HG03575 (cell line): Measurements from ENCODE around the gene RIMOC1.

Source experiments
- ATAC-seq: cut with Tn5 transposase; IDR thresholded peaks from one replicate; pipeline ENCODE4 v1.9.1; 2021; ENCODE audit not compliant: unreplicated experiment, insufficient number of reproducible peaks, low FRiP score; ENCODE audit errors: extremely low read depth

The RIMOC1 gene

DNA sequence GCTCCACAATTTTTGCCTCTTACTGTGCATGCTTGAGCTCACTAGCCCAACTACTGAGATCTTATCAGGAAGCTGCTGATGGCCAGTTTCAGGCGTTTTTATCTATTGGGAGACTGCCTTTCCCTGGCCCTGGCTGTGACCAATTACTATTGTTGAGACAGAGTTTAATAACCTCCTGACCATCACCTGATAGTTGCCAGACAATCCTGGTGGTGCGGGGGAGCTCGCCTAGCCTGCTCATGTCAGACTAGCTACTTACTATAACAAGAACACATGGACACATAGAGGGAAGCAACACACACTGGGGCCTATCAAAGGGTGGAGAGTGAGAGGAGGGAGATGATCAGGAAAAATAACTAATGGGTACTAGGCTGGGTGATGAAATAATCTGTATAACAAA, 20.9 kb upstream of the RIMOC1 start:
- no peak for ATAC-seq

DNA sequence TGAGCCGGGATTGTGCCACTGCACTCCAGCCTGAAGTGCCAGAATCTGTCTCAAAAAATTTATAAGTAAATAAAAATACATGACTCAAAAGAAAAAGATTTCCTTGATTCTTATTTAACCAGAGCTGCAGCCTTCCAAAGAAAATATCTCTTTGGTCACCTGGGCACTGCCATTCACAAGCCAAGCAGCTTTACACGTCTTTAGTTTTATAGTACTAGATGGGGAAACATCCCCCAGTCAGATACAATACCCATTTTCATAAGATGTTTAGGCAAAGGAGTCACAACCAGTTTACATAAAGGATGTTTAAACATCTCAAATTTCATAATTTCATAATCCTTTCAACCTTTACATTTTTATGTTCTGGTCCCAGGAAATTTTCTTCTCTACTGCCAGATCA, 20.2 kb upstream of the RIMOC1 start:
- ATAC-seq: no peak

DNA sequence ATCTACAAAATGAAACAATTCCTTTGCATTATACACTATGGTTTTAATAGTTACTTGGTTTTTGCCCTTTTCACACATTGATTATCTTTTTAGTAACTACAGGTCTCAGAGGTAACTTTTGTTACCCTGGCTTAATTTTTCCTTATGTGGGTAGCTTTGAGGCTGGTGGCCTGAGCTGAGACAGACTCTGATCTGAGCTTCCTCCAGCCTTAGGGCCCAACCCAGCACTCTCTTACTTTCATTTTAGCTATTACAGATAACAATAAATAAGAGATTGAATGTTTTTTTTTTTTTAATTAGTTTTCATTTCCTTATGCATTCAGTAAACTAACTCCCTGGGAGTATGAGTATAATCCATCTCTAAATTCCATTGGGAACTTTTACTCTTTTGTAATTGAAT, 18.9 kb upstream of the RIMOC1 start:
- ATAC-seq: no peak

DNA sequence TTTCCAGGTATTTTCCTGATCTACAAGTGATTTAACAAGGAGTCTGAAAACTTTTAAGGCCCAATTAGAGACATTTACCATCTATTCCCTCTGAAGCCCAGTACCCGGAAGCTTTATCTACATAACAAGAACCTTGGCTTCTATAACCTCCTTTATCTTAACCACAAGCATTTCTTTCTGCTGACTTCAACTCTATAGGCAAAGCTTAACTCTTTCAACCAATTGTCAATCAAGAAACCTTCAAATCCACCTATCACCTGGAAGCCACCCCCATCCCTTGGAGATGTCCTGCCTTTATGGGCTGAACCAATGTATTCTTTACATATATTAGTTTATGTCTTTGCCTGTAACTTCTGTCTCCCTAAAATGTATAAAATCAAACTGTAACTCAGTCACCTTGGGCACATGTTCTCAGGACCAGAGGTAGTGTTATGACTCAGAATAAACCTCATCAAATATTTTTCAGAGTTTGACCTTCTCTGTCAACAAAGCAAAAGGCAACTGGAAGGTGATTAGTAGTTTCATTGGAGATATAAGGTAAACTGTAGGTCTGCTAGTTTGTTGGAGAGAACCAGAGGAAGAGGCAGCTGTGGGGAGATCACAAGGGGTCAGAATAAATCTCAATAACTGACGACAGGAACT, 13.0 kb upstream of the RIMOC1 start:
- no peak for ATAC-seq

DNA sequence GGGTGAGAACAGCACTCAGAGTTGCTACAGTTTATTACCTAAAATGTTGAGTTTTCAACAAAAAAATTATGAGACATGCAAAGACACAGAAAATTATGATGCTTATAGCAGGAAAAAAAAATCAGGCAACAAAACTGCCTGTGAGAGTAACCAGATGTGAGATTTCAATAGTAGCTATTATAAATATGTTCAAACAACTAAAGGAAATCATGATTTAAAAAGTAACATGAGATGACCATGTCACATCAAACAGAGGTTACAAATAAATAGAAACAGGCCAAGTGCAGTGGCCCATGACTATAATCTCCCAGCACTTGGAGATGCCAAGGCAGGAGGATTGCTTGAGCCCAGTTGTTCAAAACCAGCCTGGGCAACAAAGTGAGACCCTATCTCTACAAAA, 12.1 kb upstream of the RIMOC1 start:
- no peak for ATAC-seq

DNA sequence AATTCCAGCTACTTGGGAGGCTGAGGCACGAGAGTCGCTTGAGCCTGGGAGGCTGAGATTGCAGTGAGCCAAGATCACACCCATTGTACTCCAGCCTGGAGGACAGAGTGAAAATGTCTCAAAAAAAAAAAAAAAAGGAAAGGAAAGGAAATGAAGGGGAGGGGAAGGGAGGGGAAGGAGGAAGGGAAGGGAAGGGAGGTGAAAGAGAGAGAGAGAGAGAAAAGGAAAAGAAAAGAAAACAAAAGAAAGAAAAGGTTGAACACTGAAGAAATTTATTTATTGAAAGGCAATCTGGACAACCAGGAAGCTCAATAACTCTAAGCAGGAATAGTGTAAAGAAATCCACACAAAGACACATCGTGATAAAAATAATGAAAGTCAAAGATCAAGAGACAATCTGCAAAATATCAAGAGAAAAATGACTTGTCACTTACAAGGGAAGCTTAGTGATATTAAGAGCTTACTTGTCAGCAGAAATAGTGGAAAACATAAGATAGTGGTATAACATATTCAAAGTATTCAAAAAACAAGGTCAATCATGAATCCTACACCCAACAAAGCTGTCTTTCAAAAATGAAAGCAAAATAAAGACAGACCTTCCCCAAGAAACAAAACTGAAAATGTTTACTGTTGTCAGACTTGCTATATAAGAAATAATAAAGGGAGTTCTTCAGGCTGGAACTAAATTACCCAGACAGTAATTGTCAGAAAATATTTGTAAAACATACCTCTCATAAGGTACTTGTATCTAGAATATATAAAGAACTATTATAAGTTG, 10.9 kb upstream of the RIMOC1 start:
- ATAC-seq: no peak

DNA sequence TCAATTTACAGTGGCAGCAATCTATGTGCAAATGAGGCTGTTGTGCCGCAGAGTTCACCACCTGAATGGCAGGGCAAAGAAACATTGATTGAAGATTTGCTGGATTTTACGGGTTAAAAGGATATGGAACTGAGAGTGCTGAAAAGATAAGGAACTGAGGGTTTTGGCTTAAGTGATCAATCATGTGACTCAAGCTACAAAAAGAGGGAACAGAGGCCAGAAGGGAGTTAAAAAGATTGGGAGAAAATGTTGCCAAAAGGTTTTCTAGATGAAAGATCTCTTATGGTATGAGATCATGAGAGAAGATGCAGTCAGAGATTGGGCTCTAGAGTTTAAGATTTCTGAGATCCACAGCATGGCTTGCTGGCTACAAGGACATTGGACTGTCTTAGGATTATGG, 7.9 kb upstream of the RIMOC1 start:
- ATAC-seq: no peak

DNA sequence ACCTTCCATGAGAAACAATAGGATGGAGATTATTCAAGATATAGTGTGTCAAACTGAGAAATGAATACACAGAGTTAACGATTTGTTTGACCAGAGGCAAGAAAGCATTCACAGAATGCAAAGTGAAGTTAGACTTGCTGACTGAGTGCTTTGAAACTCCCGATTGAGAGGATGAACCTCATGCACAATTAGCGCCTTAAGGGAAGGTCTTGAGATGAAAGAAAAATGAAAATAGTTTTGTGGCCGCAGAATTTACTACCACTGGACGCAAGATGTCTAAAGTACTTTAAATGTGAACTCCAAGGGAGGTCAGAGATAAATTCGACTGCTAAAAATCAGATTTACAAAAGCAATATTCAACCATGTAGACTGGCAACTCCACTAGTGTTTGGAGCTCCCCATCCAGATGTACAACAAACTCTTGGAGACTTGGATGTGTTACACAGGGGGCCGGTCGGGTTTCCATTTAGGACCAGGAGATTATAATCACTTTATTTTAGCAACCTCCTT, 707 bp upstream of the RIMOC1 start:
- no peak for ATAC-seq

DNA sequence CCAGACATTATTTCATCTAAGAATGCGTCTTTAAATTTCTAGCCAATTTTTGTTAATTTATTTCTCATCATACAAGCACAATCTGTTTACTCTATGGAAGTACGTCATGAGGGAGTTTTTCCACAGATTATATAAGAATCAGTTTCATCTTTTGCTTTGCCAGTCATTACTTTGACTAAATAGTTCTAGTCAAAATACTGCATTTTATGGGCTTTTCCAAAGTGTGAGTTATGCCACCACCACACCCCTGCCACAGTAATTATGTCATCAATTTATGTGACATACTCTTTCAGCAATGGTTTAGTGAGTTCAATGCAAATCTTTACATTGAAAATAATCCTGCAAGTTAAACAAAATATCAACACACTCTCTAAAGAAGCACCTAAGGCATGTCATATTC, 2.0 kb downstream of the RIMOC1 start:
- no peak for ATAC-seq

DNA sequence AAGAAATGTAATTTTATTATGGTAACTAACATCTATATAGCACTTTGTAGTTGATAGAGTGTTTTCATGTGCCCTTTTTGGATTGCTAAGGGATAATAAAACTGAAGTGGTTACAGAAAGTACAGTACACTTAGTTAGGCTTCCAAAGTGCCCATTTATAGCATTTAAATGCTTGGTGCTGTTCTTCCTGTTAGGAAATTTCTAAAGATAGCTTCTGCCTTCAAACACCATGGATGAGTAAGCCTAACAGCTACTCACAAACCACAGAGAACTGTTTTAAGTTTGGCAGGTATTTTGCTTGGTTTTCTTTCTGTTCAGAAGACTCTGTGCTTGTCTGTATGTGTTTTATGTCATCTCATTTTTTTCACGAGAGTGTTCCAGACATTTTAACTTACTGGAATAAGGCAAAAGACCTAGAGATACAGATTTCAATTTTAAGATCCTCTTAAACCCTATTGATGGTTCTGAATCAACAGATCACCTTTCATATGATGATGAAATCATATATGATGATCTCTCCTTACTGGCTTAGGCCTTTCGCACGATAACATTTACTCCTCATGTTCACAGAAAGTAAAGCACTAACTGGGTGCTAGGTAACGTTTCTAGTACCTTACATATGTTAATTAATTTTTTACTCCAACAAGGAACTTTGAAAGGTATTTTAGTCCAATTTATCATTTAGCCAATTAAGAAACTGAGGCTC, 4.4 kb downstream of the RIMOC1 start:
- ATAC-seq: no peak

DNA sequence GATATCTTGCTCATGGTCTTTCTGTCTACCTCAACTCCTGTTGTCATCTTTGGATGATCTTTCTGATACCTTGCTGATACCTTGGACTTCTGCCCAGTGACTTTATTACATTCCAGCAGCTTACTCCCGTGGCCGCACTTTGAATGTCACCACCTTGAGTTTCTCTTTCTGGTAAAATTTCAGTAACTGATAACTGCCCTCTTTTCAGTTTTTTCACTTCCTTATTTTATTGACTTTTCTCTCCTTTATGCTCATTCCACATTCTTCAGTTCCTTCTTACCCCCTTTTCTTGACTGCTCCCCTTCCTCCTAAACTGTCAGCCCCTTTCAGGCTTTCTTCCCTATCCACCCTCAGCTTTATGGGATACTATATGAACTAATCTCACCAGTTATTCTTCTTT, 14.0 kb downstream of the RIMOC1 start:
- ATAC-seq: no peak

DNA sequence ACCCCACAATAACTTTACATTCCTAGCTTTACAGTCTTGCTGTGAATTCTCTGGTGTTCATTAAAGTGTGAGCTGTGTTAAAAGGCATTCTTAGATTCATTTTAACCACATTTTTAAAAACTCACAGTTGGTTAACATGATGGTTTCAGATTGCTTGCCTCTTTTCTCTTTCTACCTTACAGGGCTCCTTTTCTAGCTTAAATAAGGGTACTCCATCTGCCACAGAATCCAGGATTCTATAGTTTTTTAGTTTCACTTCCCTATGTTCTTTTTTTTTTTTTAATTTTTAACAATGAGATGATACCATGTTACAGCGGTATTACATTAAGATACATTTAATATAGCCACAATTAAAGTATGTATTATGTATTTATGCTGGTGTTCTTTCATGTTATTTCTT, 17.0 kb downstream of the RIMOC1 start:
- ATAC-seq: no peak

DNA sequence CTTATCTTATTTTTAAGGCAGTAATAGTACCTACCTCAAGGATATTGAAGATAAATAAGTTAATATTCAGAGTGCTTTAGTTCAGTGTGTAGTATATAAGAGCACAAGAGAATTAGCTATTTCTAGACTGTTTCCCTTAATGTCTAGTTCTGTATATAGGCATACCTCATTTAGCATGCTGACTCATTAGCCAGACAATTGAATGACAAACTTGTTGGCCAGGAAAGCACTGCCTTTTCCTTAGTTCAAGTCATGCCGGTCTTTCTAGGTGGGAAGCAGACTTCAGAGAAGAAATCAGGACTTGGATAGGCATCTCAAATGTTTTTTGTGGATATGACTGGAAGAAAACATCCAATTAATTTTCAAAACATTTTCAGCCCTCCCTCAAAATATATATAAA, 17.7 kb downstream of the RIMOC1 start:
- no peak for ATAC-seq

DNA sequence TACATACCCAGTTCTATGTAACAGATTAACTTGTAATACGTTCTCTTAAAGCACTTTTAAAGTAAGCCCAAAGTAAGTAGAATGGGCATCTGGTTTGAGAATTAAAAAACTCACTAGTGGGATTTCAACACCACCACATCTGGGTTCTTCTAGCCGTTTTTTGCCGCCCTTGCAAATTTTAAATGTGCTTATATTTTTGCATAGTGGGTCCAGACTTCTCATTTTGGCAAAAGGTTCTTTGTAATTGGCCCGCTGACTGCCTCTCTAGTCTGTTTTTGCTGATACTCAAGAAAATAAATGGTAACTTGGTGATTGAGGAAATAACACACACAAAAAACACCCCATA, 20.4 kb downstream of the RIMOC1 start:
- no peak for ATAC-seq

DNA sequence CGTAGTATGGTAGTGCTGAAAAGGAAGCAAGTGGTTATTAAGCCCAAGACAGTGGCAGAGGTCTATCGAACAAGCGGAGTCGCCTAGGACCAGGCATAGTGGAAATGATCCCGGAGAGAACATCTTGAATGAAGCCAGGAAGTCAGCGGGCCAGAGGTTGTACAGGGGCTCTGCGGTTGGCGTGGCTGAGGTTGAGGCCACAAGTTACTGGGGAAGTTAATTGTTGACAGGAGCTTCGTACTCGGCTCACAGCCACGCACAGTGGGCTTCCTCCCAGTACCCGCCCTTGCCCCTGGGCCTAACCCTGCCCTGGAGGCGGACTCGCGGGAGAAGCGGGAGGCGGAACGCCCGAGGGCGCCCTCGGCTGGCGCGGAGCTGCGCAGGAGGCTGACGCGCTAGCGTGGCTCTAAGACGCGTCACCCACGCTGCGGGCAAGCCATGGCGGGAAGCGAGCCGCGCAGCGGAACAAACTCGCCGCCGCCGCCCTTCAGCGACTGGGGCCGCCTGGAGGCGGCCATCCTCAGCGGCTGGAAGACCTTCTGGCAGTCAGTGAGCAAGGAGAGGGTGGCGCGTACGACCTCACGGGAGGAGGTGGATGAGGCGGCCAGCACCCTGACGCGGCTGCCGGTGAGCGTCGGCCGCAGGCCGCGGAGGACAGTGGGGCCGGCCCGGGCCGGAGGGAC, 20.9 kb downstream of the RIMOC1 start, which contains the start of gene FBXO4:
FBXO4 (plus strand) TSS at position 410 of the 683 bp plus-strand sequence; CDS start at position 439, 29 bp downstream.
- ATAC-seq: peak; percentile 84

DNA sequence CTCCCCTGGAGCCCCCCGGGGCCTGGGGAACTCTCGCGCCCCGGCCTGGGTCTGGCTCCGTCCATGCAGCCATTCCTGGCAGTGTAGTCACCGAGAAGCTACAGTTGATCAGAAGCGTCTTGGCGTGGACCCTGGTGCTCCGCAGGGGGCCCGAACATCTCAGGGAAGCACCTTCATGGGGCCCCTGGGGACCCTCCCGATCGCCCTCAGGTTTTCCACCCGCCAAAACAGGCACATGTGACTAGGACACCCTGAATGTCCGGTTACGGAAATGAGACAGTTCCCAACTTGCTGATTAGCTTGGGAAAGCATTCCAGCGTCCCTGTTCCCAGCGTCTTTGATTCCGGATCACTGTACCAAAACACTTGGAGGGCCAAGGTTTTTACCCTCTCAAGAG, 21.4 kb downstream of the RIMOC1 start:
- ATAC-seq: peak; percentile 7

DNA sequence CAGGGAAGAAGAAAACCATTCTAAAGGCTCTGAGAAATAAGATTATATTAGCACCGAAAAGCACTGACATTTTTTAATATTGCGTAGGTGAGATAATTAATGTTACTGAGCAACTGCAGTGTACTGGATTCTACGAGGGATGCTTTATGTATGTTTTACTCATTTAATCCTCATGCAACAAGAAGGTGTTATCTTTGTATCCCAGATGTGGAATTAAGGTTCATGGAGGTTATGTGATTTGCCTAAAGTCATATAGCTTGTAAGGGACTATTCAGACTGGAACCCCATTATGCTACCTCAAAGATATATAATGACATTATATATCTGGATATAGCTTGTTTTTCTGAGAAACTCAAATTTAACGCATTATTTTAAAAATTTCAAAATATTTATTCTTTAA, 23.5 kb downstream of the RIMOC1 start:
- no peak for ATAC-seq

DNA sequence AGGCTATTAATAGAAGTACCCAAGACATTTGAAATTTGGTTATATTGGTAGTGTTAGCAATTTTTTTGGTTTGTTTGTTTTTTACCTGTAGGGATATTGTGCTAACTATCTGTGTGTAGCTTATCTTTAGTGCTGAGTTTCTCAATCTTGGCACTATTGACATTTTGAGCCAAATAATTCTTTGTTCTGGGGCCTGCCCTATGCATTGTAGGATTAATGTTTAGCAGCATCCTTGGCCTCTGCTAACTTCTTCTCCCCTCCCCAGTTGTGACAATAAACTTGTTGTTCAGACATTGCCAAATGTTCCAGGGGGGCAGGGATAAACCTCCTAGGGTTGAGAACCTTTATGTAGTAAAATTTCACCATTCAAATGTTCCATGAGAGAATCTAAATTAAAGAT, 24.9 kb downstream of the RIMOC1 start:
- no peak for ATAC-seq

DNA sequence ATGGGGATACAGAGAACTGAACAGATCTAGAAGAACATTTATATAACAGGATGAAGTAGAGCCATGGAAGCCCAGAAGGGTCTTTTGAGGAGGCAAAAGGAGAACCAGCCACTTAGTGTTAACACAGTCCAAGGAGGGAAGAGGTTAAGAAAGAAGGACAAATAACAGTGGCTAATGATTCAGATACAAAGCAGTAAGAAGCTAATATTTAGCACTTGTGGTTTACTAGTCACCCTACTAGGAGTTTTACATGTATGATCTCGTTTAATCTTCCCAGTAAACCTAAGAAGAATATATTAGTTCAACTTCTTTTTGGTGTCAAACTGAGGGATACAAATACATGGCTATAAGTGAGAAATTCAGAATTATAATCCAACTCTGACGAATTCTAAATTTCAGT, 28.6 kb downstream of the RIMOC1 start:
- ATAC-seq: no peak

DNA sequence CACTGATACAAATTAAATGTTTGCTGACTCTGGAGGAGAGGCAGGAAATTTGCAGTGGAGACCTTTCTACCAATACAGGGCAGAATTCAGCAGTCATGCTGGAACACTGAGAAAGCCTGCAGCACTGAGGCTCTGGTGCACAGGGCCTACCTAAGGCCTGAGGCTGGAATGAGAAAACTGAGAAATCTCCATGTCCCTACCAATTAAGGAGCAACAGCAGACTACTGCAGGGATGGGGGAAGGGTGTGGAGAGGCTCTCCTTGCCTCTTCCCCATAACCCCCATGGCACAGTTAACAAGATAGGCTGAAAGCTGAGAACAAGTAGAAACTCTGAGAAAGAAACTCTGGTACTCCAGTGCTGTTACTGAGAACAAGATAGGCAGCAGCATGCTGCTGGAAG, 31.4 kb downstream of the RIMOC1 start:
- ATAC-seq: no peak
